A673 (cell line): ENCODE measurements around the gene KRT82. TPM values are rescaled to one million over a fixed set of nuclear protein-coding genes. Genes with fewer than 3 reads are reported as not detected.

Experiments
- Bru-seq: library from RNA; stranded (reverse); fragments of 400-500 nt; gene quantifications from one replicate; lab custom pipeline; 2021; lab: Mats Ljungman, UMichigan
- BruChase-seq, 2 experiments: library from RNA; stranded (reverse); fragments of 400-500 nt; gene quantifications; one replicate each; lab custom pipeline; 2021; lab: Mats Ljungman, UMichigan
- BruUV-seq: library from RNA; stranded (reverse); fragments of 400-500 nt; replicated peaks from 2 replicates; lab custom pipeline; 2021; lab: Mats Ljungman, UMichigan
- CTCF ChIA-PET: fragments of 300-600 bp; sonication (Branson Sonifier 250); formaldehyde crosslinking; loops from one replicate; lab custom pipeline; 2022; ENCODE audit warnings: antibody characterized with exemption; lab: Charles Lee
- POLR2A ChIA-PET: fragments of 300-600 bp; sonication (Branson Sonifier 250); formaldehyde crosslinking; loops from one replicate; lab custom pipeline; 2022; ENCODE audit warnings: antibody characterized with exemption; ENCODE audit not compliant: low non-redundant PET; lab: Charles Lee
- DNase-seq: peaks from one replicate; pipeline ENCODE4 v3.0.0-alpha.2; 2015; ENCODE audit warnings: low spot score
- H3K27ac ChIP-seq: fragments of 200-600 bp; sonication (generic); 2 replicates; pipeline ENCODE4 v1.5.1; 2016; ENCODE audit warnings: mixed run types, low read depth, mild to moderate bottlenecking, mixed read lengths, antibody characterized with exemption, low read length; ENCODE audit not compliant: poor library complexity, severe bottlenecking
- H3K27me3 ChIP-seq: fragments of 200-600 bp; sonication (generic); replicated peaks from 2 replicates; pipeline ENCODE4 v1.6.1; 2017; ENCODE audit warnings: mixed run types, low read depth, mild to moderate bottlenecking, mixed read lengths, antibody characterized with exemption, low read length; ENCODE audit not compliant: insufficient read depth, poor library complexity
- H3K36me3 ChIP-seq: fragments of 200-600 bp; sonication (generic); 2 replicates; pipeline ENCODE4 v1.6.1; 2016; ENCODE audit warnings: mixed run types, mild to moderate bottlenecking, mixed read lengths, antibody characterized with exemption, low read length; ENCODE audit not compliant: insufficient read depth, poor library complexity, severe bottlenecking
- H3K4me1 ChIP-seq: fragments of 200-600 bp; sonication (generic); 2 replicates; pipeline ENCODE4 v1.6.1; 2017; ENCODE audit warnings: mixed run types, mild to moderate bottlenecking, mixed read lengths, antibody characterized with exemption, low read length; ENCODE audit not compliant: insufficient read depth, poor library complexity, severe bottlenecking
- H3K4me3 ChIP-seq: fragments of 200-600 bp; sonication (generic); 2 replicates; pipeline ENCODE4 v1.5.1; 2016; ENCODE audit warnings: low read depth, mixed run types, mild to moderate bottlenecking, mixed read lengths, low read length; ENCODE audit not compliant: poor library complexity, severe bottlenecking
- H3K9me3 ChIP-seq: fragments of 200-600 bp; sonication (generic); 2 replicates; pipeline ENCODE4 v1.6.1; 2016; ENCODE audit warnings: mixed run types, low read depth, mild to moderate bottlenecking, mixed read lengths, antibody characterized with exemption, low read length; ENCODE audit not compliant: poor library complexity, severe bottlenecking
- CTCF ChIP-seq: fragments of 300-800, 200-600 bp; sonication (generic); conservative IDR thresholded peaks from 2 replicates; pipeline ENCODE4 v1.5.1; 2017; ENCODE audit warnings: low read depth, mild to moderate bottlenecking, antibody characterized with exemption, low read length, moderate library complexity, mixed read lengths
- EZH2 ChIP-seq: fragments of 200-600 bp; sonication (generic); IDR thresholded peaks from 2 replicates; pipeline ENCODE4 v1.6.1; 2017; ENCODE audit warnings: borderline replicate concordance, low read depth, mild to moderate bottlenecking, mixed read lengths, antibody characterized with exemption, low read length; ENCODE audit not compliant: poor library complexity, severe bottlenecking
- intact Hi-C: fragments of 100-400 bp; cut with micrococcal nuclease; formaldehyde crosslinking; loops from one replicate; pipeline ENCODE4 v1.10.0; 2022; ENCODE audit not compliant: unreplicated experiment
- long read RNA-seq: library from polyadenylated mRNA; stranded (forward); transcript quantifications from one replicate; pipeline ENCODE4 v2.0.0, GENCODE V29; 2022
- total RNA-seq: library from RNA; stranded (reverse); gene quantifications from 2 replicates; pipeline ENCODE4 v1.2.3, GENCODE V29; 2021

KRT82 gene
- total RNA-seq, result not detected in 2 replicates
- Bru-seq, nascent RNA, result not detected
- not detected for BruChase-seq, experiment 1, labeled RNA remaining after a 2-hour chase
- not detected for BruChase-seq, experiment 2, labeled RNA remaining after a 6-hour chase
- long read RNA-seq, result 0 reads

DNA sequence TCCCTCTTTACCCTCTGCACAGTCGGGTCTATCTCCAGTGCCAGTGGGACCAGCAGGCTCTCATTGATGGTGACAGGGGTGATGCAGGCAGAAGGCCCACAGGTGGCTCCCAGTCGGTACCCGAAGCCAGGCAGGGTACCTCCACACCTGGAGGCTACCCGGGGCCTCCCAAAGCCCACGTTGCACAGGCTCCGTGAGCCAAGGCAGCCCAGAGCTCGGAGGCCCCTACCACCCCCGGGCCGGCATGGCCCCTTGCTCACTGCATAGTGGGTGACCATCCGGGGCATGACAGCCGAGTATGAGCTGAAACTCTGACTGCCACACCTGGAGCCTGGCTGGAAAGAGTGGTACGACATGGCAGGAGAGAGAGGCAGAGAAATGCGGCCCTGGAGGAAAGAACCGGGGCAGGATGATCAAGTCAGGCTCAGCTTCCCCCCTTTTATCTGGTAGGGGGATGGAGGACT, at the start of gene KRT82:
KRT82 (minus strand) TSS at position 414 of the 464 bp plus-strand sequence; CDS start at position 356, 58 bp downstream.
- Histone ChIP-seq H3K4me3 (no peak within 1 kb of the TSS), H3K4me1 (no peaks in the 10 kb centered on the region), H3K9me3 (no peaks in the 10 kb centered on the region), H3K27ac (no peak within 1 kb of the TSS), H3K27me3 (no peaks in the 10 kb centered on the region), H3K36me3 (no peaks in the 10 kb centered on the region)
- intact Hi-C loops, result no loop called here
- CTCF ChIA-PET, result no interaction called here
- POLR2A ChIA-PET, result no interaction called here
- BruUV-seq, result no TSS peak
- TF ChIP-seq EZH2 (no peak), CTCF (no peak)
- DNase-seq, result no peak

GRCh38 chr12:52455821-52456220, 49.7 kb upstream of the KRT82 start:
- H3K36me3 ChIP-seq, result no peaks in the 10 kb centered on the region
- no peaks in the 10 kb centered on the region for H3K9me3 ChIP-seq
- POLR2A ChIA-PET, result no interaction called here
- CTCF ChIA-PET, result no interaction called here
- no peak overlapping the region for H3K4me3 ChIP-seq
- no peak overlapping the region for H3K27ac ChIP-seq
- no peak for TF ChIP-seq CTCF
- TF ChIP-seq EZH2, result no peak
- H3K27me3 ChIP-seq, result peaks cover 15% of the 10 kb centered on the region
- no peak for DNase-seq
- BruUV-seq, result no TSS peak
- intact Hi-C loops, result no loop called here
- no peaks in the 10 kb centered on the region for H3K4me1 ChIP-seq

DNA sequence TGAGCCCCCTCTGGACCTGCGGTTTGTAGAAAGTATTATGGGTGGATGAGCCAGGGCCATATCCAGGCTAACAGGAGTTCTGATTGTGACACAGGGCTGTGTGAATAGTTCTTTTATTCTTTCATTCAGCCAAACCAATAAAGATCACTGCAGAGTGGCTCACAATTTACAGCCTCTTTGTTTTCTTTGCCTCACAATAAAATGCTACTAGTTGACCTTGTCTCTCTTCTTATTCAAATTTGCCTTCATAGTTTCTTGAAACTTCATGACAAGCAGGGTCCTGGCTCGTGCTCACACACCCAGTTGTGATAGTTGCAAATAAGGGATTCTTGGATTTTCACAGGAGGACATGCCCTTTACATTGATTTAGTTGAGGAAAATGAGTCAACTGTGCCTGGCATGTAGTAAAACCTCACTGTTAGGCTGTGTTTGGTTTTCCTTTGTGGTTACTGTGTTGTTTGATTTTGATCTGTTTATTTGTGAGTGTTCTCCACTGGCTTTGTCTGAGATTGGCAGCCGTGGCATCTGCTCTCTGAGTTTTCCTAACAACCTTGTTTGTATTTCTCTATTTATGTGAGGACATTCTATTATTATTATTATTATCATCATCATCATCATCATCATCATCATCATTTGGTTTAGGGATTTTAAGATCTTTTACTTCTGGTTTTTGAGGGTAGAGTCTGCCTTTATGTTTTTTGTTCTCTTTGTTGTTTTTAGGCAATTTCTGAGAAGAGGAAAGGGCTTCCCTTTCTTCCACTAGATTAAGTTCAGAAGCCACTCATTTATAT, 48.5 kb upstream of the KRT82 start:
- TF ChIP-seq CTCF (no peak), EZH2 (no peak)
- intact Hi-C loops, result no loop called here
- CTCF ChIA-PET, result no interaction called here
- Histone ChIP-seq H3K27me3 (peaks cover 13% of the 10 kb centered on the region), H3K4me1 (no peaks in the 10 kb centered on the region), H3K4me3 (no peak overlapping the region), H3K36me3 (no peaks in the 10 kb centered on the region), H3K27ac (no peak overlapping the region), H3K9me3 (no peaks in the 10 kb centered on the region)
- POLR2A ChIA-PET, result no interaction called here
- DNase-seq, result no peak
- no TSS peak for BruUV-seq
